ENCODE data around the gene AUH.

AUH gene

DNA sequence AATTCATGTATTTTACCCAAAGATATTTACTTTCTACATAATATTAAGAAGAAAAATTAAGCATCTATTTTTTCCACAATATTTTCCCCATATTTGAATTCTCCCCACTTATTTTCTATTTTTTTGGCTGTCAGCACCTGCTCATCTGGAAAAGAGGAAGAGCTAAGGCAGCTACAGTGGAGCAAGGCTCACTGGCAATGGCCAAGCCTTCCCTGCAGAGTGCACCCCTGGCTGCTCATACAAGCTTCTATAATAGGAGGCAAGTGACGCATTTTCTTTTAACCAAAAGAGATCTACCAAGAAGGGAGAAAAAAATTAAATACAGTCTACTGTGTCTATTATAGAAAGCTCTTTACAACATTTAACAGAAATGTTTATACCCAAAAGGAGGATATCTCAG is 72.5 kb downstream of the AUH start:
- DNase-seq: no peak

DNA sequence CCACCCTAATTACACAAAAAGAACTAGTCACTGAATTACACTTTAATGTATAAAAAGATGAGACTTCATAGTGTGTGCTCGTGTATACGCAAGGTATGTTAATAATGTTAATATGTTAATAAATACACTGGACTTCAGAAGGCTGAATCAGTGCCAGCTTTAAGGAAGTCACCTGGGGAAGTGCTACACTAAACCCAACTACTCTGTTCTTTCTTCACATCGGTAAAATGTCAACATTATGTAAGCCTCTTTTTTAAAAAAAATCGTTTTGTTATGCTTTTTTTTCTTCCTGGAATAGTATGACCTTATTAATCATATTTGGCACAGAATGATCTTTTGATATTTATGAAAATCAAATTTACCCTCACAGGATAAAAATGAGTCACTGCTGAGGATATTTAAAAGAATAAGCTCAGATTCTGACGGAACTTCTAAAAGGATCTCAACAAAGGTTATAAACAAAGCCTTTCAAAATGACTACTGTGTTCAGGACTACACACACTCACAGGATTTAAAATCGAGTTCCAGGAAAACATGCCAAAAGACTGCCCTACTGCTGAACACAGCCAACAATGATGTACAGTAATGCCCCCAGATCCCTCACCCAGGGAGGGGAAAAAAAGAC is 75.9 kb downstream of the AUH start:
- no peak for DNase-seq

DNA sequence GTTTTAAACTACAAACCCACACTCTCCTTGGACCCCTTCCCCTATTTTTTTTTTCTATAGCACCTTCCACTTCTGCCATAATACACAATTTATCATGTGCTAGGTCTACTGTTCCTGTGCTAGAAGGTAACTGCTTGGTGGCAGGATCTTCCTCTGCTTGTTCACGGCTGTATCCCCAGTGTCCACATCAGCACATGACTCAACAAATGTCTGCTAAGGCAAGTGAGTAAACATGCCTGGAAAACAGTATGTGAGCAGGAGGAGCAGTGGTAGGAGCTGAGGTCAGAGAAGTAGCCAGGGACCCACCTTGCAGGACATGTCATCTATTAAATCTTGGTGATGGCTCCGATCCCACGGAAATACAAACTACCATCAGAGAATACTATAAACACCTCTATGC is 79.4 kb downstream of the AUH start:
- no peak for DNase-seq

DNA sequence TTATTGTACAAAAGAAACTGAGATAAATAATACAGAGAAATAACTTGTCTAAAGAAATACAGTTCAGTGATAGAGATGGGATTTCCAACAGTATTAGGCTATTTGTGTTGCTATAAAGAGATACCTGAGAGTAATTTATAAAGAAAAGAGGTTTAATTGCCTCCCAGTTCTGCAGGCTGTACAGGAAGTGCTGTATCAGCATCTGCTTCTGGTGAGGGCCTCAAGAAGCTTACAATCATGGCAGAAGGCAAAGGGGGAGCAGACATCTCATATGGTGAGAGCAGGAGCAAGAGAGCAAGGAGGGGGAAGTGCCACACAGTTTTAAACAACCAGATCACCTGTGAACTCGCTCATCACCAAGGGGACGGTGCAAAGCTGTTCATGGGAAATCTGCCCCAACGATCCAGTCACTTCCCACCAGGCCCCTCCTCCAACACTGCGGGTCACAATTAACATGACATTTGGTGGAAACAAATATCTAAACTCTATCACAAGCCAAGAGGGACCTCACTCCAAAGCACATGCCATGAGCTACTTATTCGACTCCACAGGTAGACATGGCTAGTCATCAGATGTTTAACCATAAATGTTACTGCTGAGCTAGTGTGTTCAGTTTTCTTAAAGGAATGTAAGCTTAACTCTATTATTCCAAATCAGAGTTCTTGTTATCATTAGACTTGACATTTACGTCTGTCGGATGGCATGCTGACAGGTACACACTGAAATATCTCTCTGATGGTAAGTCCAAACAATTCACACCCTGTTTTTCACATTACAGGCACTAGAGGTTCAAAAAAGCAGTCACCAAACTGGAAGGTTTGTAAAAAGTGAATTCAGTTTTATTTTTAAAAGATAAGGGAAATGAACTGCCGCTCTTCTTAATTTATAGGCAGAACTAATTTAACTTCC is 82.2 kb downstream of the AUH start:
- no peak for DNase-seq

DNA sequence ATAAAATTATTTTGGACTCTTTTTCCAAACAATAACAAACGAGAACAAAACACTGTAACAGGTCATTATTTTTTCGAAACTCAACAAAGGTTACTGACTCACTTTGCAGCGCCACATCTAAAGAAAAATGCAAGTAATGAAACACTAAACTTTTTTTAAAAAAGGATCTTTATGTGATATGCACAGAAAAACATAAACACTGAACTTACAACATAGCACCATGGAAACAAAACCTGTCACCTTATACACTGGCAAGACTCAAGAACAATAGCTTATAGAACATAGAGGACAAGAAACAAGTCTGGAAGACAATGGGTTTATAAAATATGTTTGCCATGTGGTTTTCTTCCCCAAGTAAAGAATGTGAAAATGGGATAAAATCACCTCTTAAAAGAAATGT is 85.2 kb downstream of the AUH start:
- no peak for DNase-seq

DNA sequence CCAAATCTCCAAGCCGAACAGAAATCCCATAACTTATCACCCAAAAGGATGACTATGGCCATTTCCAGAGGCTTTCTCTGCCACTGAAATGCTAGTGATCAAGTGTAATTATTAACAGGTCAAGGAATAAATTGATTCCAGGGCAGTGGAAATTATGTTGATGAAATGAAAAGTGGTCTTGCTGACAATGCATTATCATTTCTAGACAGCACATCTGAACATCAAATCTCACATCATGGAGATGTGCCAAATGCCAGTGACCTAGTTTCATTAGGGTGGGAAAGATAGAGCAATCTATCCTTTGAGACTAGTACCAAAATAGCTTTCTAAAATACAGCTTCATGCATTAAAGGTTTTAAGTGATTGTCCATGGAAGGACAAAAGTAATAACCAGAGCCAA is 86.1 kb downstream of the AUH start:
- DNase-seq: no peak

DNA sequence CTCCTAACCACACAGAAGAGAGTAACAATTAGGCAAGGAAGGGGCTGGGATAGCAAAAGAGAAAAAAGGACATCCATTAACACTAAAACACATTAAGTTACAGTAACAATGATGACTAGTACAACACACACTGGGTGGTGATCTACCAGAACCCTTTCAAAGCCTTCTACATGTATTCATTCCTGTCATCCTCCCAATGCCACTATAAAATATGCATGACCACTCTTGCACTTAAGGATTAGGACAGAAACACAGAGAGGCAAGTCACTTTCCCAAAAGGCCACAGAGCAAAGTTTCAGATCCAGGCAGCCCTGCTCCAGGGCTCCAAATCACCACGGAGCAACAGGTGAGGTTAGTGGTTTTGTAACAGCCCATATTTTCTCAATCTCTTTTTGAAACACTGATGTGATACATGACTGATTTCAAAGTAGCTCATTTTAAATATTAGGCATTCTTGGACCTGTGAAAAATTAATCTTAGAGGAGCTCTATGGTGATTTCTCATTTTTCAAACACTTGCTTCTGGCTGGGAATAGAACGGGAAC is 86.7 kb downstream of the AUH start:
- no peak for DNase-seq

DNA sequence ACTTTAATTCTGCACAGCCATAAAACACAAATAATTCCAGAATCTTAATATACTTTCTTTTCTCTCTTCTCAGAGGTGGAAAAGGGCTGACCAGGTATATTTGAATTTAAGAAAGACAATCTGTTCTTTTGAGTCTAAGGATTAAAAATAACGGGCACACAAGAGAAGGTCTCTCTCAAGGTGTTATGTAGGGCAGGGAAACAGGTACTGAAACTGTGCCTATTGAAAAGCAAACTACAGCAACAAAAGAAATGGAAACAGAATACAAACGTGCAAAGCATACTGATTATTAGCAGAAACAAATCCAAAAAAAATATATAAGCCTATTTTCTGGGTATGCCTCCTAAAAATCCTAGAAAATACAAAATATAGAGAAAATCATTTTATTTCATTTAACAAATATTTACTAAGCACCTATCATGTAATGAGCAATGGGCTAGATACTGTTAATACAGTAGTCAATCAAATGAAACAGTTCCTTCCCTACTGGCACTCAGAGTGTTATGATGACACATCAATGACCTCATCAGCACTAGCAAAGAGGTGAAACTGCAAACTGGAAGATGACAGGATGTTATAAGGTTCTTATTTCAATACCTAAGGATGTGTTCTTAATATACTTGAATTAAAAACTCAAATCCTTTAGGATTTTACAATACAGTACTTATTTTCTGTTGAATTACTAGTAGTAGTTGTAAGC is 87.7 kb downstream of the AUH start:
- no peak for DNase-seq

DNA sequence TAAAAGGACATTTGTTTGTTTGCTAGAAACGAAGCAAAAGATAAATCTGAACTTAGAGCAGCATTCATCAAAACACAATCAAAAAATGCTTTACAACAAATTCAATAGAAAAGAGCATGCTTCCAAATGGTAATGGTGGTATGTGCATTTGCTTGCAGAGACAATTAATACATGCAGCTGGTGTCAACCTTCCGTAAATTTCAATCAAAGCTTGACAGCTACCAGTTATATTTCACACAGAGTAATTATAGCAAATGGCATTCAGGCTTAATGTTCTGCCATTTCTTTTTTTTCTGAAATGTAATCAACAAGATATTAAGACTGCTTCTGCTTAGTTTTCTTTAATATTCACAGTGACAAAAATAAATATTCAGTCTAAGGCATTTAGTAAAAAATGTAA is 90.6 kb downstream of the AUH start:
- no peak for DNase-seq

DNA sequence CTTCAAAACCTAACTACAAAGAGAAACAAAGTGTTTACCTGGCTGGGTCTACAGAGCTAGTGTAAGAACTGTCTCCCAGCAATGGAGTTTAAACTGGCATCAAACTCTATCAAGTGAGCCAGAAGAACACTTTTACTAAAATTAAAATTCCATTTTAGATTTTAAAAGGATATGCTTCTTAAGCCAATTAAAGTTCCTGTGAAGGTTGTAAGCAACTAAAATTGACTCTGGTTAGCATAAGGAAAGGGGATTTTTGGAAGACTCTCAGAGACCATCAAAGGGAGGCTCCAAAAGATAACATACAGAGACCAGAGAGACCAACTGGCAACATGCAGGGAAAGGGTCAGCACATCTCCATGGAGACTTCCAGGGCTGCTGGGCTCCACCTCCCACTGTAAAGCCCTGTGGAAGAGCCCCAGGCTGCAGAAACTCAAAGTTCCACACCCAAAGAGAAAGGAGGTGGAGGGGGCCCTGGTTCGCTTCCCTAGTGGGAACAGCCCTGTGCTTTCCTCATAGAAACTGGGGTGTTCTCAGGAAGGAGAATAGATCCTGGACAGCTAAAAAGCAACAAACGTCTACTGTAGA is 91.7 kb downstream of the AUH start:
- no peak for DNase-seq

DNA sequence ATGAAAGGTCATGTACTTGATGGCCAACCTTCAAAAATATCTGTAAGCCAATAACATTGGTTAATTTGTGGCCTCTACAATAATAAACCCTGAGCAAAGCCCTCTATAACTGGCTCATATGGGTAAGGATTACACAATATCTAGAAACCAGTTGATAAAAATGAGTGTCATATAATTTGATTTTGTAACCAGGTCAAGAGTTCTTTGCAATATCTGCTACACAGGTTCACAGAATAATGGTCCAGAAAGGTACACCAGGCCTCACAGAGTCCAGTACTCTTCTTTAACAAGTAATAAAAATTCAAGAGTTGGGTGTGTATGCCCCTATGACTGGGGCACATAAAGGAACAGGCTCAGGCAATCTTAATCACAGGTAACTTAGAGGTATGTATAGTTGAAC is 95.3 kb downstream of the AUH start:
- DNase-seq: no peak

DNA sequence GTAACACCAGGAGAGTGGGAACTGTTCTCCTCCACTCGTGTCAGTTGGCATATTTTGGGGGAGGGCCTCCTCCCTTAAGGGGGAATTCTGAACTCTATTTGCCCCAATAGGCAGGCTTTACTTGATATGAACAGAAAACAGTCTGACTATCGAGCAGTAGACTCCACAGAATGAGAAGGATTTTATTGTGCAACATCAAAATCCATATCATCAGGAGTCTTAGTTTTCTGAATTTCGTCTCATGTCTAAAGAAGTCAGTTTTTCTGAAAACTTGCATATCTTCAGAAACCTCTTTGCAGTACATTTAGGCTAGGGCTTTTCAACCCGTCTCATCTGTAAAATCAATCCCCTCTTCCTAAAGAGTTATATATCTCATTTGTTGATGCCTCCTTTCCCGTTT is 96.2 kb downstream of the AUH start:
- no peak for DNase-seq

DNA sequence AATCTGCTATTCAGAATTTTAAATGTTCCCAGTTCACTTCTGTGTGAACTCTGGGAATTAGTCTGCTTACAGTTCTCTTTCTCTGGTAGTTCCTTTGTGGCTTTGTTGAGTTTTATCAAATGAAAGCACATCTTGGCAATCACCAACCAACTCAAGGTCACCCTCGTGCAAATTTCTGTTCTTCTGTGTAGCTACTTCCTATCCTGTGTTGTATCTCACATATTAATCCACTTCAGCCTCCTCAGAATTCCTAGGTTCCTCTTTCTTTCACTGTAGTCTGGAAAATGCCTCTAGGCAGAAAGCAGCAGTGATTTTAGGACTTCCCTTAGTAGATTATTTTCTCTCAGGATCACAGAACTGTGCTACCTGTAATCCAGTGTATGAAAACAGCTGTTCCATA is 100.3 kb downstream of the AUH start:
- no peak for DNase-seq

DNA sequence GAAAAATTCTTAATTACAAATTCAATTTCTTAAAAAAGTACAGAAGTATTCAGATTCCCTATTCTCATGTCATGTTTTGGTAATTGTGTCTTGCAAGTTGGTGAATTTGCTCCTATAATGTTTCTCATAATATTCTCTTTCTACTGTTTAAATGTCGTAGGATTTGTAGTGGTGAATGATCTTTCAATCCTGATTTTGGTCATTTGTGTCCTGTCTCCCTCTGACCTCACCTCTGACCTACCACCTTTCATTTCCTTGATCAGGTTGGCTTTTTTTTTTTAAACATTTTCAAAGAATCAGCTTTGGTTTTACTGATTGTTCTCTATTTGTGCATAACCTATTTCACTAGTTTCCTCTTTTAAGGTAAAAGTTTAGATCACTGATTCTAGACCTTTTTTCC is 102.6 kb downstream of the AUH start:
- DNase-seq: no peak

DNA sequence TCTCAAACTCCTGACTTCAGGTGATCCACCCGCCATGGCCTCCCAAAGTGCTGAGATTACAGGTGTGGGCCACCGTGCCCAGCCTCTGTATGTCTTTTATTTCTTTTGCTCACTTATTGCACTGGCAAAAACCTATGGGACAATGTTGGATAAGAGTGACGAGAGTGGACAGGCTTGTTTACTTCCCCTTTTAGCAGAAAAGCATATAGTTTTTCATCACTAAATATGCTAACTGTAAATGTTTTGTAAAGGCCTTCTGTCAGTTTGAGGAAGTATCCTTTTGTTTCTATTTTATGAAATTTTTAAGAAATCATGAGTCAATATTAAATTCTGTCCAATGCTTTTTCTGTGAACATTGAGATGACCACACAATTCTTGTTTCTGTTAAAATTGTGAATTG is 103.3 kb downstream of the AUH start:
- DNase-seq: no peak

DNA sequence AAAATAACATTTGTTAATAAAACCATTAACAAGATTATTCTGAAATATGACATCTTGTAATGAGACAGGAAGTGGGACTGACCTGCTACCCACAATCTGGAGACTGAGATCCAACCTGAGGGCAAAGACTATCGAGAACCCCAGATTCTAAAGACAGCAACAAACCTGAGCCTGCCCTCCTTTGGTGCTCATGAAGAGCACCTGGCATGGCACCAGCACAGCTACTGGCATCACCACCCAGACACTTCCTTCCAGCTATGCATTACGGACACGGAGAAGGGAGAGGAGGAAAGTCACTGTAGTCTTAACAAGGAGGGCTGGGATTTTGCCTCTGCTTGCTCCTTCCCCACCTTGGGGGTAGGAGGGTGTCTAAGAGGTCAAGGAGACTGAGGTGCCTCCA is 105.5 kb downstream of the AUH start:
- peak; percentile 13 for DNase-seq

DNA sequence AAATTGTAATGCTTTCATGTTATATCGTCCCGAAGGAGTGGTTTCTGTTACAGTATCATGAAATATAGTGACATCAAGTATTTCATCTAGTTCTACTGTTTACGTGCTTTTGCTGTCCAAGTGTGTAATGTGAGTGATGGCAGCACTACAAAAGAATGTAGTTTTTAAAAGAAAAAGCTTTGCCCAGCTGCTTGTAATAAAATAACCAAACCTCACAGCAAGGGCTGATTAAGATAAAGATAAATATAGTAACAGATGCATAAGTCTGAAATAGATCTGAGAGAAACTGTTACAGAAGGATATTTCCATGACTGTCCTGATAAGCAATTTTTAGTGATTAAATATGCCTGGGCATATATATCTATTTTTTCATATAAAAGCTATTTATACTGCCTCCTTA is 106.4 kb downstream of the AUH start:
- DNase-seq: no peak

DNA sequence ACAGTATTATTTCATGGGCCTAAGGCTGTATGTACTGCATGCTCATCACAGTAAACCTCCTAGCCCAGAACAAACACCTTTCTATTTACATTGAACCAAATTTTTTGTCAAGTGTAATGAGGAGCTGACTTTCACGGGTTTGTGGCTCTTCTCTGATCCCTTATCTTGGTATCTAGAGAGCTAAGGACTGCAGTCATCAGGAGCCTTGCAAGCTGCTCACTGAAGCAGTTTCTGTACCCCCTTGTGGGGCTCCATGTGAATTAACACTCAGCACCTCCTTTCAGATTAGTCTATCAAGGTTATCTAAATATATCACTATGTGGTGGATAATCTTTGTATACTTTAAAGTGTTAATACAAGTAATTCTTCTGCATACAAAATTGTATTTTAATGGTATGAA is 108.2 kb downstream of the AUH start:
- peak; percentile 30 for DNase-seq

DNA sequence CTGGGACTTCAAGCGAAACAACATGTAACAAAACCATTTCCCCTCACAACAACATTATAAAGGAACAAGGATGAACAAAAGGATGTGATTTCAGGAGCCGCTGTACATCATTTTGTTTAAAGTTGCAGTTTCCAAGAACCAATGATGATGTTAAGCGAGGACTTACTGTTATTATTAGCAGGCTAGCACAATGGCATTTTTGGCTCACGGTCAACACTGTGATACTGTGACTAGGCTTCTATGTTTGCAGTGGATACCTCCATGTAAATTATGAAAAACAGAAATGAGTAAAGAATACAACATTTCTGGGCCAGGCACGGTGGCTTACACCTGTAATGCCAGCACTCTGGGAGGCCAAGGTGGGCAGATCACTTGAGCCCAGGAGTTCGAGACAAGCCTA is 113.0 kb downstream of the AUH start:
- no peak for DNase-seq

DNA sequence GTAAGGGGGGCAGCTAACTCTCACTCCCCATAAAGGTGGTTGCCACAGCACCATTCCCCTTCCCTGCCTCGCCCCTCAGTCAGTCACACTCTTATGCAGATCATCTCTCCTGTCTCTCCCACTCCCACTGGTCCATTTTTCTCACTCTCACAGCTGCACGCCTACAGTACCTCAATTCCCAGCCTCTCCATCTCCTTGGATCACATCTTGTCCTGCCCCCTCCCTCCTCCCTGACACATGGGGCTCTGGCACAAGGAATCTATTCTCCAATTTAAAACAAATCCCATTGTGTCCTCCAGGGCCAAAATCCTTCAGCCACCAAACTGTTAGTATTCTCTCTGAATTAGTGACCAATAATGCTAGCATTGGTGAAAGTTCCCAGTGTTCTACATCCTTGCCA is 114.4 kb downstream of the AUH start:
- no peak for DNase-seq

DNA sequence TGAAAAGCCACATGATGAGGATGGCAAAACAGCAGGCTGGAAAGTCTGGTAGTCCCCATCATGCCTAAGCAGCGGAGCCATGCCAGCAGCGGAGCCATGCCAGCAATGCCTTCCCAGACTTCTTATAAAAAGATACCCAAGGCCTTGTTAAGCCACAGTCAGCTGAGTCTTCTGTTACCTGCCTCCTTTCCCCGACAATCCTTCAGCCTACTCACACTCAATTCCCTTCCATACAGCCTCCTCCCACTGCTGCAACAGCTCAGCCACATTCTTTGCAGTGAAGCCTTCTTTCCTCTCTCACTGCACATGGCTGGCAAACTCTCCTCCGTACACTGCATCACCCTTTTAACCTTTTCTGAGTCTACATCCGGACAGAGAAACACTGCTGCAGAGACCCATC is 114.9 kb downstream of the AUH start:
- no peak for DNase-seq

DNA sequence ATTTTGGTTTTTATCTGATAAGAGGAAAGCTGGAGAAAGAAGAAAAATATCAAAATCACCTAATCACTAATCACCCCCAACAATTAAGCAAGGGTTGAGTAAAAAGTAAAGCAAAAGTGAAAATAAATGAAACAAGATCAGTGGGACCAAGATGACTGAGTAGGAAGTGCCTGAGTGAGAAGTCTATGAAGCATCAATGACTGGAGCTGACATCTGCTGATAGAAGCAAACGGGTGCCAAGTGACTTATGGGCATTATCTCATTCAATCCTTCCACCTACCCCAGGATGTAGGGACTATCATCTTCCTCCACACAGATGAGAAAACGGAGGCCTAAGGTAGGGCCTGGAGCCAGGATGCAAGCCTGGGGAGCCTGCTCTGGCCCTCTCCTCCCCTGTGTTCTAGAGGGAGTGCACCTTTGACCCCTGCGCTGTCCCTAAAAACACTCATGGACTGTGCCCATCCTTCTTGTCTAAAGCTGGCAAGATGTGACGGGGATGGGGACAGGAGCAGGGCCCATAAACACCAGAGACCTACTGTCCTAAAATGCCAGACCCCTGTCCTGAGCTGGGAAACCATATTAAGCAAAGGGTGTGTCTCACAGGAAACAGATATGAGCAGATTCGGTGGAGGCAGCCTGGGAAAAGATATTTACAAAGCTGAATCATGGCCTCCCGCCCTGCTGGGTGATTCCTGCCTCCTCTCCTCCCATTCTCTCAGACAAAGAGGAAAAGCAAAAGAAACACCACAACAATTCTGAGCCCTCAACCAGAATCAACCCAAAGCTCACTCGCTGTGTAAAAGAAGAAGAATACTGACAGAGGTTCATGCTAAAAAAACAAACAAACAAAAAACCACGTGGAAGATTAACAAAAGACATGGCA is 116.0 kb downstream of the AUH start:
- DNase-seq: no peak

All from NK-92 treated with Interleukin-12 subunit alpha and Interleukin-12 subunit beta, amount 100 ng/mL, for 24 hours (cell line).